HepG2 (cell line): ENCODE results near the gene VWA3B. TPM values are rescaled to one million over a fixed set of nuclear protein-coding genes. Genes with fewer than 3 reads are reported as not detected.

Source experiments
- ATAC-seq: fragments of 200-7000 bp; cut with Tn5 transposase; 3 replicates; pipeline ENCODE4 v1.9.1; 2020; ENCODE audit warnings: mild to moderate bottlenecking, moderate library complexity
- BruUV-seq: library from RNA; stranded (reverse); fragments of 400-500 nt; replicated peaks from 2 replicates; lab custom pipeline; 2021; lab: Mats Ljungman, UMichigan
- CTCF ChIA-PET: fragments of 300-600 bp; formaldehyde crosslinking; extraction: SDS; loops from one replicate; lab custom pipeline; 2021; ENCODE audit warnings: low total read pairs, inconsistent platforms, low intra/inter-chr PET ratio; lab: Yijun Ruan, JAX
- POLR2A ChIA-PET: fragments of 350-600 bp; sonication (Branson Sonifier 250); formaldehyde crosslinking; loops from one replicate; lab custom pipeline; 2020; ENCODE audit warnings: antibody characterized with exemption, inconsistent platforms; lab: Yijun Ruan, JAX
- DNase-seq: peaks from one replicate; pipeline ENCODE4 v3.0.0-alpha.2; 2015; ENCODE audit warnings: low spot score
- FAIRE-seq: peaks from 3 replicates; lab custom pipeline; 2011; peaks lifted over from hg19 to GRCh38; lab: Jason Lieb, UNC
- H2AFZ ChIP-seq: one replicate; pipeline ENCODE4 v1.6.1; 2011; ENCODE audit warnings: low read length, inconsistent platforms
- H3K27ac ChIP-seq: fragments of 300-600 bp; 3 replicates; pipeline ENCODE4 v1.8.0; 2011; ENCODE audit warnings: mixed run types, mild to moderate bottlenecking, mixed read lengths, low read length, inconsistent platforms; ENCODE audit not compliant: insufficient read depth; ENCODE audit errors: extremely low read length
- H3K27me3 ChIP-seq, 2 experiments: fragments of 200-600 bp in 1 of 2; 2 replicates in 1 of 2; 3 replicates in 1 of 2; pipeline versions ENCODE4 v1.6.0 to v1.8.0; 2011; ENCODE audit warnings: low read length in 2 of 2, mild to moderate bottlenecking in 2 of 2, moderate library complexity in 2 of 2, inconsistent platforms in 1 of 2; ENCODE audit not compliant: insufficient read depth in 2 of 2, control insufficient read depth in 1 of 2
- H3K36me3 ChIP-seq, 2 experiments: fragments of 200-600 bp in 1 of 2; replicated peaks in 1 of 2; 2 replicates in 1 of 2; 3 replicates in 1 of 2; pipeline versions ENCODE4 v1.5.1 to v1.8.0; 2011; ENCODE audit warnings: low read length in 2 of 2, inconsistent platforms in 1 of 2; ENCODE audit not compliant: insufficient read depth in 2 of 2, control insufficient read depth in 1 of 2
- H3K4me1 ChIP-seq: 2 replicates; pipeline ENCODE4 v1.5.1; 2012; ENCODE audit warnings: low read length, inconsistent platforms; ENCODE audit not compliant: insufficient read depth
- H3K4me2 ChIP-seq: 2 replicates; pipeline ENCODE4 v1.6.0; 2011; ENCODE audit warnings: low read depth, low read length, inconsistent platforms
- H3K4me3 ChIP-seq, 3 experiments: fragments of 200-600 bp in 1 of 3; sonication (generic), shearing (Covaris generic) in 1 of 3; replicated peaks in 1 of 3; 2 replicates each; pipeline ENCODE4 v1.5.1; 2011 to 2016; ENCODE audit warnings: low read length in 3 of 3, inconsistent platforms in 2 of 3, low read depth in 2 of 3, mild to moderate bottlenecking in 2 of 3, control low read depth in 1 of 3, mixed read lengths in 1 of 3; ENCODE audit not compliant: insufficient read depth in 1 of 3
- H3K79me2 ChIP-seq: one replicate; pipeline ENCODE4 v1.6.1; 2011; ENCODE audit warnings: low read length, inconsistent platforms; ENCODE audit not compliant: insufficient read depth
- H3K9ac ChIP-seq: 2 replicates; pipeline ENCODE4 v1.6.0; 2011; ENCODE audit warnings: mild to moderate bottlenecking, low read depth, low read length, inconsistent platforms; ENCODE audit not compliant: insufficient read depth
- H3K9me3 ChIP-seq: 2 replicates; pipeline ENCODE4 v1.5.1; 2012; ENCODE audit warnings: mild to moderate bottlenecking, low read length
- H4K20me1 ChIP-seq: 2 replicates; pipeline ENCODE4 v1.6.0; 2011; ENCODE audit warnings: inconsistent platforms, mild to moderate bottlenecking, low read length, moderate library complexity; ENCODE audit not compliant: insufficient read depth
- AHR ChIP-seq: IDR thresholded peaks from 2 replicates; pipeline ENCODE4 v1.6.1; 2018; ENCODE audit warnings: missing genetic modification reagents, missing compliant biosample characterization
- ARID3A ChIP-seq: IDR thresholded peaks from 2 replicates; pipeline ENCODE4 v1.6.1; 2012; ENCODE audit warnings: low read depth, low read length, improper control_type of control experiment
- BCL6 ChIP-seq: IDR thresholded peaks from 2 replicates; pipeline ENCODE4 v1.6.1; 2016; ENCODE audit warnings: missing genetic modification reagents, missing compliant biosample characterization
- EP300 ChIP-seq, 3 experiments: sonication (generic) in 1 of 3; formaldehyde crosslinking in 1 of 3; IDR thresholded peaks; 2 replicates each; pipeline versions ENCODE4 v1.5.1 to v1.6.1; 2011 to 2020; ENCODE audit warnings: low read depth in 2 of 3, low read length in 2 of 3, borderline replicate concordance in 1 of 3, improper control_type of control experiment in 1 of 3, mild to moderate bottlenecking in 1 of 3, missing genetic modification reagents in 1 of 3, moderate library complexity in 1 of 3
- GPBP1L1 ChIP-seq: sonication (generic); formaldehyde crosslinking; IDR thresholded peaks from 2 replicates; pipeline ENCODE4 v1.5.0; 2020; ENCODE audit warnings: mild to moderate bottlenecking, missing genetic modification reagents
- MAX ChIP-seq: IDR thresholded peaks from 2 replicates; pipeline ENCODE4 v1.6.1; 2012; ENCODE audit warnings: inconsistent platforms
- PPARG ChIP-seq: conservative IDR thresholded peaks from 2 replicates; pipeline ENCODE4 v1.6.1; 2016; ENCODE audit warnings: missing biosample characterization, missing genetic modification reagents
- SOX13 ChIP-seq, 3 experiments: fragments of 450-650 bp in 1 of 3; sonication (generic) in 1 of 3; formaldehyde crosslinking in 1 of 3; IDR thresholded peaks in 2 of 3; conservative IDR thresholded peaks in 1 of 3; 2 replicates each; pipeline versions ENCODE4 v1.5.0 to v1.6.1; 2016 to 2020; ENCODE audit warnings: antibody characterized with exemption in 1 of 3, mild to moderate bottlenecking in 1 of 3, missing compliant biosample characterization in 1 of 3, missing genetic modification reagents in 1 of 3, moderate library complexity in 1 of 3
- SOX6 ChIP-seq, 2 experiments: fragments of 450-650 bp in 1 of 2; sonication (generic) in 1 of 2; formaldehyde crosslinking in 1 of 2; IDR thresholded peaks; 2 replicates each; pipeline versions ENCODE4 v1.4.0 to v1.6.1; 2017 to 2020; ENCODE audit warnings: antibody characterized with exemption in 1 of 2, mild to moderate bottlenecking in 1 of 2, missing genetic modification reagents in 1 of 2
- TBX2 ChIP-seq: sonication (generic); formaldehyde crosslinking; IDR thresholded peaks from 2 replicates; pipeline ENCODE4 v1.5.0; 2020; ENCODE audit warnings: missing genetic modification reagents, mild to moderate bottlenecking, borderline replicate concordance
- ZFP62 ChIP-seq: sonication (generic); formaldehyde crosslinking; IDR thresholded peaks from 2 replicates; pipeline ENCODE4 v1.4.0; 2020; ENCODE audit warnings: missing genetic modification reagents
- ZNF136 ChIP-seq: sonication (generic); formaldehyde crosslinking; IDR thresholded peaks from 2 replicates; pipeline ENCODE4 v1.8.1; 2022; ENCODE audit warnings: low read depth, mild to moderate bottlenecking, moderate library complexity, missing genetic modification reagents
- ZNF350 ChIP-seq: sonication (generic); formaldehyde crosslinking; IDR thresholded peaks from 2 replicates; pipeline ENCODE4 v1.4.0; 2020; ENCODE audit warnings: mild to moderate bottlenecking, low read depth, missing genetic modification reagents, borderline replicate concordance
- ZNF660 ChIP-seq: sonication (generic); formaldehyde crosslinking; IDR thresholded peaks from 2 replicates; pipeline ENCODE4 v1.5.1; 2020; ENCODE audit warnings: mild to moderate bottlenecking, low read depth, missing genetic modification reagents, borderline replicate concordance
- WGBS: methylation state at CpG from one replicate; pipeline ENCODE4 v1.1.6; 2017; ENCODE audit warnings: low lambda C conversion rate; 5-methylcytosine and 5-hydroxymethylcytosine counted together
- in situ Hi-C: cut with HindIII; loops from 2 replicates; pipeline ENCODE4 v1.10.0; 2017; ENCODE audit warnings: low pct_unique_long_range_greater_than_20kb; ENCODE audit not compliant: extremely low pct_ligation_motif_present
- intact Hi-C: fragments of 100-400 bp; cut with micrococcal nuclease; formaldehyde crosslinking; loops from one replicate; pipeline ENCODE4 v1.10.0; 2022; ENCODE audit not compliant: unreplicated experiment
- polyA plus RNA-seq, 8 experiments: library from polyadenylated mRNA; depleted of rRNA in 3 of 8; stranded (reverse) in 7 of 8; unstranded in 1 of 8; fragments of >200 nt; fragmentation: Illumina TruSeq in 4 of 8; extraction: Trizol in 4 of 8; gene quantifications; 2 replicates each; pipeline versions ENCODE4 v1.2.1 to v1.2.3, GENCODE V29; 2011 to 2016; ENCODE audit warnings: low read depth in 4 of 8, missing spikeins in 1 of 8, mixed read lengths in 1 of 8; ENCODE audit not compliant: insufficient read depth in 1 of 8
- total RNA-seq, 5 experiments: library from RNA; depleted of rRNA; stranded (reverse); fragments of >200 nt; fragmentation: Illumina TruSeq; extraction: Trizol; gene quantifications; 2 replicates each; pipeline ENCODE4 v1.2.3, GENCODE V29; 2016; ENCODE audit warnings: low read depth in 1 of 5
- TF ChIP-seq, protein P1 (sequence below): sonication (generic); formaldehyde crosslinking; IDR thresholded peaks from 2 replicates; pipeline ENCODE4 v1.8.1; 2023; ENCODE audit warnings: mild to moderate bottlenecking, inconsistent platforms, moderate library complexity, missing genetic modification reagents, borderline replicate concordance

Gene VWA3B
- total and polyA plus RNA-seq, 2 of the 13 experiments (the other 11 are each of a cell fraction or from before 2014, with no cell fraction given), result not detected

DNA sequence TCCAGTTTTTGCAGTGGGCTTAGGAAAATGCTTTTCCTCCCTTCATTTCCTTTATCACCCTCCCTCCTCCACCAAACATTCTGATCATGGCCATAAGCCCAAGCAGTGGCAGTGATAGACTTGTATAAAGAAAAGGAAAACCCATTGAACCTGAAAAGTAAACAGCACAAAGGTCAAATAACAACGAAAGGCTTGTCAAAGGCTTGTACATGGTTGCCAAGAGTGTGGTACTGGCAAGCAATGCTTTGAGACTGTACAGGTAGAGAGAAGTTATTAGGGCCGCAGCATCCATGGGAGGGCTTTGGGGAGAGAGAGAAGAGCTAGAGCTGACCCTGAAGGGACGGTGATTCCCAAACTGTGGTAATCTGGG, 2.1 kb upstream of the VWA3B start:
- Histone ChIP-seq H4K20me1 (no peaks in the 10 kb centered on the region), H3K4me3 (no peak overlapping the region; a peak in 1 of 6 replicates), H3K36me3 (no peaks in the 10 kb centered on the region), H3K79me2 (no peaks in the 10 kb centered on the region), H3K27me3 (no peaks in the 10 kb centered on the region; a peak in 1 of 5 replicates), H3K27ac (no peak overlapping the region), H3K4me2 (peak overlapping the region; percentile 53), H3K9me3 (no peaks in the 10 kb centered on the region), H2AFZ (no peak overlapping the region), H3K9ac (no peak overlapping the region), H3K4me1 (peaks cover 21% of the 10 kb centered on the region)
- ATAC-seq (peak; percentile 81), FAIRE-seq (no peak), DNase-seq (peak; percentile 67)
- in situ Hi-C loops (no loop called here), intact Hi-C loops (no loop called here)
- BruUV-seq, result no TSS peak
- POLR2A ChIA-PET, result no interaction called here
- 15% methylated on average over 3 of the region's 3 CpGs for WGBS
- CTCF ChIA-PET, result no interaction called here
- TF ChIP-seq ARID3A, result no peak; the same call in 1 of the 2 replicates
- no peak for TF ChIP-seq BCL6 (CRISPR knock-in tag)
- TF ChIP-seq AHR (CRISPR knock-in tag), result no peak
- peak; percentile 66 for TF ChIP-seq PPARG (CRISPR knock-in tag)
- no peak for TF ChIP-seq SOX13 (IDR thresholded peaks at IDR 0.05)
- peak in 1 of 2 experiments; percentile 22; a peak in 1 of 4 replicates for TF ChIP-seq SOX13 (CRISPR knock-in tag; conservative IDR thresholded peaks at IDR 0.05 in 1 of 2, IDR thresholded peaks at IDR 0.05 in 1 of 2)
- TF ChIP-seq GPBP1L1 (CRISPR knock-in tag), result no peak
- TF ChIP-seq ZNF350 (CRISPR knock-in tag), result no peak
- 0 out of 4 replicates have a peak, but pooled peaks of 1 of the 2 experiments have one; percentile 10 for TF ChIP-seq EP300 (IDR thresholded peaks at IDR 0.05; ENCODE audit: low read depth in 2 of 2, low read length in 2 of 2)
- no peak for TF ChIP-seq EP300 (CRISPR knock-in tag; IDR thresholded peaks at IDR 0.05; ENCODE audit: borderline replicate concordance)
- TF ChIP-seq, protein P1, sequence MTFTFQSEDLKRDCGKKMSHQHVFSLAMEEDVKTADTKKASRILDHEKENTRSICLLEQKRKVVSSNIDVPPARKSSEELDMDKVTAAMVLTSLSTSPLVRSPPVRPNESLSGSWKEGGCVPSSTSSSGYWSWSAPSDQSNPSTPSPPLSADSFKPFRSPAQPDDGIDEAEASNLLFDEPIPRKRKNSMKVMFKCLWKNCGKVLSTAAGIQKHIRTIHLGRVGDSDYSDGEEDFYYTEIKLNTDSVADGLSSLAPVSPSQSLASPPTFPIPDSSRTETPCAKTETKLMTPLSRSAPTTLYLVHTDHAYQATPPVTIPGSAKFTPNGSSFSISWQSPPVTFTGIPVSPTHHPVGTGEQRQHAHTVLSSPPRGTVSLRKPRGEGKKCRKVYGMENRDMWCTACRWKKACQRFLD (CRISPR knock-in tag), result no peak
- no peak for TF ChIP-seq TBX2 (CRISPR knock-in tag)
- no peak for TF ChIP-seq ZNF660
- TF ChIP-seq ZNF136 (CRISPR knock-in tag), result no peak
- TF ChIP-seq MAX, result no peak
- no peak for TF ChIP-seq ZFP62
- no peak for TF ChIP-seq SOX6 (IDR thresholded peaks at IDR 0.05)
- TF ChIP-seq SOX6 (CRISPR knock-in tag; IDR thresholded peaks at IDR 0.05), result 0 out of 2 replicates have a peak, but pooled peaks have one; percentile 7
